Ascending aorta (tissue), 2 donors: Measurements from ENCODE around the gene ZSWIM3. TPM values are rescaled to one million over a fixed set of nuclear protein-coding genes. Genes with fewer than 3 reads are reported as not detected.

Source experiments
- DNase-seq, 2 donors: peaks; one replicate each; pipeline ENCODE4 v3.0.0-alpha.2; 2019; ENCODE audit warnings: low spot score in 2 of 2
- H3K27ac ChIP-seq, 2 donors: fragments of 200-600 bp; sonication (generic); one replicate each; pipeline ENCODE4 v1.5.1; 2016 to 2017; ENCODE audit warnings: mild to moderate bottlenecking in 1 of 2
- H3K27me3 ChIP-seq: fragments of 200-600 bp; sonication (generic); one replicate; pipeline ENCODE4 v1.5.1; 2017
- H3K36me3 ChIP-seq, 2 donors: fragments of 200-600 bp; sonication (generic); one replicate each; pipeline ENCODE4 v1.5.1; 2016
- H3K4me1 ChIP-seq, 2 donors: fragments of 200-600 bp; sonication (generic); one replicate each; pipeline ENCODE4 v1.5.1; 2016 to 2017; ENCODE audit warnings: mild to moderate bottlenecking in 1 of 2
- H3K4me3 ChIP-seq, 2 donors: fragments of 200-600 bp; sonication (generic); one replicate each; pipeline ENCODE4 v1.5.1; 2016 to 2017; ENCODE audit warnings: mild to moderate bottlenecking in 1 of 2
- H3K9me3 ChIP-seq, 2 donors: fragments of 200-600 bp; sonication (generic); one replicate each; pipeline ENCODE4 v1.5.1; 2016
- intact Hi-C: fragments of 100-400 bp; cut with DNase I; formaldehyde crosslinking; loops from one replicate; pipeline ENCODE4 v1.15.1; 2023
- total RNA-seq: library from RNA; depleted of rRNA; stranded (reverse); fragments of >200 nt; gene quantifications from one replicate; pipeline ENCODE4 v1.1.0, GENCODE V29; 2016
- TF ChIP-seq, protein P1 (sequence below), 3 experiments: fragments of 200-600 bp in 2 of 3; fragments of 450-650 bp in 1 of 3; sonication (generic) in 2 of 3; IDR thresholded peaks; one replicate each; pipeline ENCODE4 v1.5.1; 2016 to 2019; ENCODE audit warnings: antibody characterized with exemption in 3 of 3, mild to moderate bottlenecking in 1 of 3, moderate library complexity in 1 of 3

The ZSWIM3 gene
- total RNA-seq, 1 donor from 2014 or later, result 6.8 TPM

DNA sequence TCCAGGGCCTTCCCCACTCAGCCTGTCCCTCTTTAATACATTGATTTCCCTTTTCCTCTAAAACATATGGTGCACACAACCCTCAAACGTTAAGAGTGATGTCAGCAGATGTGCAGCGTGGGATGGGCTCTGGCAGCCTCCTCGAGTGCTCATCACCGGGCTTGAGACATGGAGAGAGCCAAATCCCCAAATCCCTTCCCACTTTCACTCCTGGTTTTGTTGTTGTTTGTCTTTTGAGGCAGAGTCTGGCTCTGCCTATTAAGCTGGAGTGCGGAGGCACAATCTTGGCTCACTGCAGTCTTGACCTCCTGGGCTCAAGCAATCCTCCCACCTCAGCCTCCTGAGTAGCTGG is 60.4 kb downstream of the ZSWIM3 start:
- H3K4me1 ChIP-seq, result peaks cover 0 to 10% of the 10 kb centered on the region in 2 donors
- no peak for DNase-seq
- no peaks in the 10 kb centered on the region for H3K9me3 ChIP-seq
- peak overlapping the region; percentile 37 to 53 for H3K27ac ChIP-seq
- TF ChIP-seq, protein P1, sequence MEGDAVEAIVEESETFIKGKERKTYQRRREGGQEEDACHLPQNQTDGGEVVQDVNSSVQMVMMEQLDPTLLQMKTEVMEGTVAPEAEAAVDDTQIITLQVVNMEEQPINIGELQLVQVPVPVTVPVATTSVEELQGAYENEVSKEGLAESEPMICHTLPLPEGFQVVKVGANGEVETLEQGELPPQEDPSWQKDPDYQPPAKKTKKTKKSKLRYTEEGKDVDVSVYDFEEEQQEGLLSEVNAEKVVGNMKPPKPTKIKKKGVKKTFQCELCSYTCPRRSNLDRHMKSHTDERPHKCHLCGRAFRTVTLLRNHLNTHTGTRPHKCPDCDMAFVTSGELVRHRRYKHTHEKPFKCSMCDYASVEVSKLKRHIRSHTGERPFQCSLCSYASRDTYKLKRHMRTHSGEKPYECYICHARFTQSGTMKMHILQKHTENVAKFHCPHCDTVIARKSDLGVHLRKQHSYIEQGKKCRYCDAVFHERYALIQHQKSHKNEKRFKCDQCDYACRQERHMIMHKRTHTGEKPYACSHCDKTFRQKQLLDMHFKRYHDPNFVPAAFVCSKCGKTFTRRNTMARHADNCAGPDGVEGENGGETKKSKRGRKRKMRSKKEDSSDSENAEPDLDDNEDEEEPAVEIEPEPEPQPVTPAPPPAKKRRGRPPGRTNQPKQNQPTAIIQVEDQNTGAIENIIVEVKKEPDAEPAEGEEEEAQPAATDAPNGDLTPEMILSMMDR (IDR thresholded peaks at IDR 0.05), result no peak
- H3K27me3 ChIP-seq, result no peaks in the 10 kb centered on the region
- H3K36me3 ChIP-seq, result no peaks in the 10 kb centered on the region
- intact Hi-C loops, result no loop called here
- no peak overlapping the region for H3K4me3 ChIP-seq

DNA sequence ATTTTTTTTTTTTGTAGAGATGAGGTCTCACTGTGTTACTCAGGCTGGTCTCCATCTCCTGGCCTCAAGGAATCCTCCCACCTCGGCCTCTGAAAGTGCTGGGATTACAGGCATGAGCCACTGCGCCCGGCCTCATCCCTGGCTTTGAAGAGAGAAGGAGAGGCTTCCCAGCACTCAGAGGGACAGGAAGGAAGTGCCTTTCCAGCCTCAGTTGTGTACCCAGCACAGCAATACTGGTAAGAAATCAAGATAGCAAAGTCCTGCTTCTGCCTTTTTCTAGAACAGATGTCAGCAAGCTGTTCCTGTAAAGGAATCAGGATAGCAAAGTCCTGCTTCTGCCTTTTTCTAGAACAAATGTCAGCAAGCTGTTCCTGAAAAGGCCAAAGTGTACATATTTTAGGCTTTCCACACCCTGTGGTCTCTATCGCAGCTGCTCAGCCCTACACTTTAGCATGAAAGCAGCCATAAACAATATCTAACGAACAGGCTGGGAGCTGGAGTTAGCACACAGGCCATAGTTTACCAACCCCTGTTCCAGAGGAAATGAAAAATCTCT is 60.8 kb downstream of the ZSWIM3 start:
- peak overlapping the region; percentile 37 to 53 for H3K27ac ChIP-seq
- intact Hi-C loops, result no loop called here
- no peaks in the 10 kb centered on the region for H3K9me3 ChIP-seq
- TF ChIP-seq, protein P1 (IDR thresholded peaks at IDR 0.05), result no peak
- no peaks in the 10 kb centered on the region for H3K36me3 ChIP-seq
- peaks cover 0 to 10% of the 10 kb centered on the region in 2 donors for H3K4me1 ChIP-seq
- DNase-seq, result no peak
- H3K4me3 ChIP-seq, result no peak overlapping the region
- H3K27me3 ChIP-seq, result no peaks in the 10 kb centered on the region

DNA sequence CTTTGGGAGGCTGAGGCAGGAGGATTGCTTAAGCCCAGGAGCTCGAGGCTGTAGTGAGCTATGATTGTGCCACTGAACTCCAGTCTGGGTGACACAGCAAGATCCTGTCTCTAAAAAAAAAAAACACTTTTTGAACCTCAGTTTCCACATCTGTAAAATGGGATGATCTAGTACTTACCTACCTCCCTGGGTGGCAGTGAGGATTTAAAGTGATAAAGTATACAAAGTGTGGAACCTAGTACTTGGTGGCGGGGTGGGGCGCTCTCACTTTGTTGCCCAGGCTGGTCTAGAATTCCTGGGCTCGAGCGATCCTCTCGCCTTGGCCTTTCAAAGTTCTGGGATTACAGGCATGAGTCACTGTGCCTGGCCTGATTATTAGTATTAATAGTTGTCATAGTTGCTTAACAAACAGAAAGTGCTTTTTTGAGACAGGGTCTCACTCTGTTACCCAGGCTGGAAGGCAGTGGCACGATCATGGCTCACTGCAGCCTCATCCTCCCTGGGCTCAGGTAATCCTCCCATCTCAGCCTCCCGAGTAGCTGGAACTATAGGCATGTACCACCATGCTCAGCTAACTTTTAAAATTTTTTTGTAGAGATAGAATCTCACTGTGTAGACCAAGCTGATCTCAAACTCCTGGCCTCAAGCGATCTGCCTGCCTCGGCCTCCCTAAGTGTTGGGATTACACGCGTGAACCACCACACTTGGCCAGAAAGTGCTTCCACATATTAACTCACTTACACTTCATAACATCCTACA is 61.5 kb downstream of the ZSWIM3 start:
- intact Hi-C loops, result no loop called here
- H3K9me3 ChIP-seq, result no peaks in the 10 kb centered on the region
- TF ChIP-seq, protein P1 (IDR thresholded peaks at IDR 0.05), result no peak
- no peaks in the 10 kb centered on the region for H3K36me3 ChIP-seq
- no peak for DNase-seq
- H3K27me3 ChIP-seq, result no peaks in the 10 kb centered on the region
- H3K27ac ChIP-seq, result peak overlapping the region; percentile 37 to 50
- H3K4me3 ChIP-seq, result no peak overlapping the region
- peaks cover under 1 to 10% of the 10 kb centered on the region in 2 donors for H3K4me1 ChIP-seq

DNA sequence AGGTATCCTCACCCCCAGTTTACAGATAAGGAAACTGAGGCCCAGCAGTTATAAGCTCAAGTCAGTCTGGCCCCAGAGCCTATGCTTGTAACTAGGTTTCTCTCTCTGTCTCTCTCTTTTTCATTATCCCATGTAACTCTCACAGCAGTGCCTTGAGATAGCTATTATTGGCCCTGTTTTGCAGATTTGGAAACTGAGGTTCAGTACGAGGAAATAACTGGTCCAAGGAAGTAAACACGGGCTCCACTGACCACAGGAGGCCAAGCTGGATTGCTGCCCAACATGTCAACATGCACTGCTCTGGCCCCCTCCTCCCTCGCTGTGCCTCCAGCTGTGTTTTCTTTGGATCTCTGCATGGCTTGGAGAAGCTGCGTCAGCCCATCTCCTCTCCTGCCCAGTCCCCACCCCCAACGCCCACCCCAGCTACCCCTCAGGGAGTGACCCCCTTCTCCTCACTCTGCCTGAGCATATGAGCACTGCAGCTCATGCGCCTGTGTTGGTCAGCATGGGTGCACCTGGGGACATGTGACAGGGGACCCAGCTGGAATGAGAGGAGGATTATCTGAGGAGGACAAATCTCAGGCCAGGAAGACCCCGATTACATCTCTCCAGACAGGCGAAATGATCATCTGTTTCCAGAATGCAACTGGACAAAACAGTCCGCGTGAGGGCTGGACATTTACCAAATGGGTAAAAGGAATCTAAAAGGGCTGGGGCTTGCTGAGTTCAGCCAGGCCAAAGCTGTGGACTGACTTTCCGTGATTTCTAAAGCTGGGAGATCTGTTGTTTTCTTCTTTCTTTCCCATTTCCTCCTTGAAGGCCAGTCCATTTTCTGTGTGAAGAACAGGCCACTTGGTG is 62.4 kb downstream of the ZSWIM3 start:
- no peaks in the 10 kb centered on the region for H3K9me3 ChIP-seq
- intact Hi-C loops, result no loop called here
- H3K4me3 ChIP-seq, result no peak overlapping the region
- TF ChIP-seq, protein P1 (IDR thresholded peaks at IDR 0.05), result no peak
- H3K4me1 ChIP-seq, result peaks cover 7 to 16% of the 10 kb centered on the region in 2 donors
- H3K27ac ChIP-seq, result peak overlapping the region; percentile 37 to 50
- H3K36me3 ChIP-seq, result no peaks in the 10 kb centered on the region
- H3K27me3 ChIP-seq, result no peaks in the 10 kb centered on the region
- DNase-seq, result no peak

DNA sequence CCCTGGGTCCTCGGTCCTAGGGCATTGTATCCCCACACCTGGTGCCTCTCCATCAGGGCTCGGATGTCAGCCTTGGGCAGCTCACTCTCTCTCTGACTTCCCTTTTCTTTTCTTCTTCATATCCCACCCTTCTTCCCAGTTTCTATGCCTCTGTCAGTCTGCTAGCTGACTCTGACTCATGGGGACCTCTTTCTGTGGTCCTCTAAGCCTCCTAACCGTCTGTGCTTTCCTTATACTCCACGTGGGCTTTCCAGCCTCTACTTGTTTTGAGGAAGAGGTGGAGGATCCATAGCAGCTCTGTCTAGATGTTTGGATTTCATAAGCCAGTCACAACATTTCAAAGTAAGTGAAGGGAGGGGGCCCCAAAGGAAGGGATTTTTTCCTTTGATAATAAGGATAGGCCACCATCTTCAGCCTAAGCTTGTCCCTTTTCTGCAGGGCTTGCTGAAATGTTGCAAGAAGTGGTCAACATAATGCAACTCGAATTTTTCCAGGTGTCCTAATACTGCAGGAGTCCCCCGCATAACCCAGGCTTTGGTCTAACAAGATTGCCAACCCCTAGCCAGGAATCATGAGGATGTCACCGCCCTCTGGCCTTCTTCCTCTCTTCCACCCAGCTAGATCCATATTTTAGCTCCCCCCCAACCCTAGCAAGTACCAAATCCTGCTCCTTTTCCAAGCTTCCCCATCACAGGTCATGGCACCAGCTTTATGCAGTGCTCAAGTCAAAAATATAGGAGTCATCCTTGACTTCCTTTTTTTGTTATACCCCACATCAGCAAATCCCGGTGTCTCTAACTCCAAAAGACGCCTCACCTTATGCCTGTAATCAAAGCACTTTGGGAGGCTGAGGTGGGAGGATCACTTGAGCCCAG is 63.3 kb downstream of the ZSWIM3 start:
- H3K27ac ChIP-seq, result peak overlapping the region; percentile 33 to 50
- DNase-seq, result no peak
- H3K4me3 ChIP-seq, result no peak overlapping the region
- no peaks in the 10 kb centered on the region for H3K27me3 ChIP-seq
- no peaks in the 10 kb centered on the region for H3K9me3 ChIP-seq
- no peaks in the 10 kb centered on the region for H3K36me3 ChIP-seq
- intact Hi-C loops, result no loop called here
- TF ChIP-seq, protein P1 (IDR thresholded peaks at IDR 0.05), result no peak
- H3K4me1 ChIP-seq, result peaks cover 7 to 16% of the 10 kb centered on the region in 2 donors
